CD4-positive, alpha-beta T cell treated with Interleukin-6 for 4 hours (primary cell): ENCODE measurements around the gene RHOF.
"Not testable (repeated sequence)": the region's sequence is repeated elsewhere in the genome, so short reads cannot be mapped to it uniquely, and the experiment has no call there.

Experiments
- DNase-seq: peaks from one replicate; pipeline ENCODE4 v3.0.0-alpha.2; 2020; ENCODE audit warnings: mixed read lengths

RHOF gene

GRCh38 chr12:121791671-121792551 is 1.6 kb downstream of the RHOF start:
- DNase-seq, result peak; percentile 43

GRCh38 chr12:121790785-121791184 is 2.7 kb downstream of the RHOF start:
- DNase-seq, result not testable (repeated sequence)

GRCh38 chr12:121789800-121790728 is 3.4 kb downstream of the RHOF start:
- peak; percentile 96 for DNase-seq

- peak; percentile 64 for DNase-seq
Measured at GRCh38 chr12:121789233-121789781, 4.2 kb downstream of the RHOF start.

GRCh38 chr12:121788176-121788818 is 5.2 kb downstream of the RHOF start:
- DNase-seq, result peak; percentile 2

- peak; percentile 74 for DNase-seq
Measured at GRCh38 chr12:121787063-121788025, 6.1 kb downstream of the RHOF start.

GRCh38 chr12:121786440-121786825 is 7.1 kb downstream of the RHOF start:
- peak; percentile 54 for DNase-seq

- peak; percentile 10 for DNase-seq
Measured at GRCh38 chr12:121784460-121784859, 9.0 kb downstream of the RHOF start.

GRCh38 chr12:121783766-121784165 is 9.7 kb downstream of the RHOF start:
- peak; percentile 27 for DNase-seq

GRCh38 chr12:121781998-121782979 is 11.2 kb downstream of the RHOF start:
- DNase-seq, result peak; percentile 63

GRCh38 chr12:121781484-121781997 is 11.9 kb downstream of the RHOF start:
- no peak for DNase-seq

GRCh38 chr12:121780429-121780828 is 13.1 kb downstream of the RHOF start:
- no peak for DNase-seq

- DNase-seq, result no peak
Measured at GRCh38 chr12:121779422-121779895, 14.0 kb downstream of the RHOF start.

- no peak for DNase-seq
Measured at GRCh38 chr12:121778567-121779421, 14.7 kb downstream of the RHOF start.

GRCh38 chr12:121776190-121777098 is 17.0 kb downstream of the RHOF start:
- peak; percentile 96 for DNase-seq

- no peak for DNase-seq
Measured at GRCh38 chr12:121775501-121775900, 18.0 kb downstream of the RHOF start.

- no peak for DNase-seq
Measured at GRCh38 chr12:121774968-121775474, 18.5 kb downstream of the RHOF start.
